Mammary epithelial cell (primary cell): Measurements from ENCODE around the gene SRSF2.

Source experiments
- CTCF ChIP-seq, 2 donors: IDR thresholded peaks in 1 of 2; conservative IDR thresholded peaks in 1 of 2; 2 replicates each; pipeline ENCODE4 v1.5.1; 2011 to 2012; ENCODE audit warnings: inconsistent platforms in 2 of 2, low read length in 2 of 2, mild to moderate bottlenecking in 2 of 2, control low read depth in 1 of 2, low read depth in 1 of 2; ENCODE audit not compliant: insufficient read depth in 1 of 2; ENCODE audit errors: extremely low read depth in 1 of 2
- EZH2 ChIP-seq: IDR thresholded peaks from 2 replicates; pipeline ENCODE4 v1.6.1; 2012; ENCODE audit warnings: low read length, inconsistent platforms, borderline replicate concordance

GRCh38 chr17:76707985-76708807 lies 28.9 kb downstream of the SRSF2 start:
- peak in 1 of 2 donors; percentile 22 for TF ChIP-seq CTCF (conservative IDR thresholded peaks at IDR 0.05 in 1 of 2, IDR thresholded peaks at IDR 0.05 in 1 of 2; ENCODE audit: extremely low read depth in 1 of 2, insufficient read depth in 1 of 2, low read depth in 1 of 2, low read length in 2 of 2)
- TF ChIP-seq EZH2: no peak
